ENCODE data around the gene PTPRN2. TPM values are rescaled to one million over a fixed set of nuclear protein-coding genes. Genes with fewer than 3 reads are reported as not detected.

Gene PTPRN2
- total RNA-seq, 1 donor from 2014 or later: 1.8 TPM

- DNase-seq (no peak), ATAC-seq (ENCODE audit: low read depth) (no peak)
- no peaks in the 10 kb centered on the region for H3K4me1 Mint-ChIP-seq
- no peaks in the 10 kb centered on the region for H3K36me3 Mint-ChIP-seq (ENCODE audit: low read depth)
- no peak overlapping the region for H3K27ac Mint-ChIP-seq
- H3K27me3 Mint-ChIP-seq: no peaks in the 10 kb centered on the region
- CTCF ChIA-PET: no interaction called here
- H3K9me3 Mint-ChIP-seq: peaks cover 14% of the 10 kb centered on the region
- intact Hi-C loops (cut with micrococcal nuclease): no loop called here
- POLR2A ChIA-PET: no interaction called here
- no peak overlapping the region for H3K4me3 Mint-ChIP-seq
- TF ChIP-seq CTCF (IDR thresholded peaks at IDR 0.05): no peak
Measured at GRCh38 chr7:157770716-157771320, 816.8 kb downstream of the PTPRN2 start.

- intact Hi-C loops (cut with micrococcal nuclease): no loop called here
- Mint-ChIP-seq H3K4me1 (no peaks in the 10 kb centered on the region), H3K27me3 (no peaks in the 10 kb centered on the region), H3K4me3 (no peak overlapping the region), H3K27ac (no peak overlapping the region), H3K36me3 (ENCODE audit: low read depth) (no peaks in the 10 kb centered on the region), H3K9me3 (peaks cover 21% of the 10 kb centered on the region)
- DNase-seq: no peak
- CTCF ChIA-PET: no interaction called here
- ATAC-seq (ENCODE audit: low read depth): no peak
- no peak for TF ChIP-seq CTCF (IDR thresholded peaks at IDR 0.05)
- POLR2A ChIA-PET: no interaction called here
Measured at GRCh38 chr7:157769526-157770215, 818.0 kb downstream of the PTPRN2 start.

GRCh38 chr7:157769086-157769485 is 818.5 kb downstream of the PTPRN2 start:
- no peak for ATAC-seq (ENCODE audit: low read depth)
- Mint-ChIP-seq H3K9me3 (peaks cover 21% of the 10 kb centered on the region), H3K27ac (no peak overlapping the region), H3K4me3 (no peak overlapping the region), H3K27me3 (no peaks in the 10 kb centered on the region), H3K36me3 (ENCODE audit: low read depth) (no peaks in the 10 kb centered on the region), H3K4me1 (no peaks in the 10 kb centered on the region)
- ChIA-PET POLR2A (no interaction called here), CTCF (no interaction called here)
- intact Hi-C loops (cut with micrococcal nuclease): no loop called here
- DNase-seq: no peak
- no peak for TF ChIP-seq CTCF (IDR thresholded peaks at IDR 0.05)

- TF ChIP-seq CTCF (IDR thresholded peaks at IDR 0.05): no peak
- H3K27me3 Mint-ChIP-seq: no peaks in the 10 kb centered on the region
- no peaks in the 10 kb centered on the region for H3K4me1 Mint-ChIP-seq
- POLR2A ChIA-PET: no interaction called here
- H3K36me3 Mint-ChIP-seq (ENCODE audit: low read depth): no peaks in the 10 kb centered on the region
- H3K27ac Mint-ChIP-seq: no peak overlapping the region
- intact Hi-C loops (cut with micrococcal nuclease): no loop called here
- CTCF ChIA-PET: no interaction called here
- peaks cover 20% of the 10 kb centered on the region for H3K9me3 Mint-ChIP-seq
- no peak overlapping the region for H3K4me3 Mint-ChIP-seq
- ATAC-seq (ENCODE audit: low read depth): no peak
- no peak for DNase-seq
Measured at GRCh38 chr7:157768198-157768597, 819.4 kb downstream of the PTPRN2 start.

- H3K27ac Mint-ChIP-seq: no peak overlapping the region
- no peaks in the 10 kb centered on the region for H3K36me3 Mint-ChIP-seq (ENCODE audit: low read depth)
- ChIA-PET CTCF (no interaction called here), POLR2A (no interaction called here)
- ATAC-seq (ENCODE audit: low read depth) (no peak), DNase-seq (no peak)
- TF ChIP-seq CTCF (IDR thresholded peaks at IDR 0.05): no peak
- H3K4me1 Mint-ChIP-seq: no peaks in the 10 kb centered on the region
- H3K9me3 Mint-ChIP-seq: peaks cover 20% of the 10 kb centered on the region
- intact Hi-C loops (cut with micrococcal nuclease): no loop called here
- H3K27me3 Mint-ChIP-seq: no peaks in the 10 kb centered on the region
- H3K4me3 Mint-ChIP-seq: no peak overlapping the region
Measured at GRCh38 chr7:157767506-157768197, 820.0 kb downstream of the PTPRN2 start.
